H1 (cell line): ENCODE measurements around the gene PPIL6. TPM values are rescaled to one million over a fixed set of nuclear protein-coding genes. Genes with fewer than 3 reads are reported as not detected.

ENCODE experiments used
- CTCF ChIA-PET: fragments of 300-600 bp; sonication (Branson Sonifier 250); formaldehyde crosslinking; loops from one replicate; lab custom pipeline; 2021; ENCODE audit not compliant: partially characterized antibody; lab: Charles Lee
- POLR2A ChIA-PET: fragments of 300-600 bp; sonication (Branson Sonifier 250); formaldehyde crosslinking; loops from one replicate; lab custom pipeline; 2021; ENCODE audit warnings: inconsistent platforms; ENCODE audit not compliant: partially characterized antibody; lab: Charles Lee
- DNase-seq, 2 experiments: peaks; one replicate each; pipeline versions ENCODE4 v3.0.0 to v3.0.0-alpha.2; 2010 to 2022; ENCODE audit warnings: low spot score in 2 of 2, low read depth in 1 of 2, mixed read lengths in 1 of 2
- FAIRE-seq: peaks from 2 replicates; lab custom pipeline; 2011; peaks lifted over from hg19 to GRCh38; lab: Jason Lieb, UNC
- H2AFZ ChIP-seq: 2 replicates; pipeline ENCODE4 v1.8.1; 2012; ENCODE audit warnings: low read length, inconsistent platforms
- H2AK5ac ChIP-seq: 2 replicates; pipeline ENCODE4 v1.6.1; 2013; ENCODE audit warnings: low read depth, low read length
- H2BK120ac ChIP-seq: replicated peaks from 2 replicates; pipeline ENCODE3; 2013; ENCODE audit warnings: low read depth, low read length, inconsistent platforms
- H2BK12ac ChIP-seq: 2 replicates; pipeline ENCODE4 v1.6.1; 2013; ENCODE audit warnings: low read depth, low read length
- H2BK15ac ChIP-seq: 2 replicates; pipeline ENCODE4 v1.6.1; 2013; ENCODE audit warnings: low read length
- H2BK20ac ChIP-seq: 2 replicates; pipeline ENCODE4 v1.6.1; 2013; ENCODE audit warnings: low read length
- H2BK5ac ChIP-seq: 2 replicates; pipeline ENCODE4 v1.6.1; 2013; ENCODE audit warnings: low read depth, low read length
- H3K14ac ChIP-seq: 2 replicates; pipeline ENCODE4 v1.6.1; 2013; ENCODE audit warnings: inconsistent platforms; ENCODE audit not compliant: insufficient read length
- H3K18ac ChIP-seq: 2 replicates; pipeline ENCODE4 v1.6.1; 2013; ENCODE audit warnings: low read length; ENCODE audit errors: extremely low read depth
- H3K23ac ChIP-seq: 2 replicates; pipeline ENCODE4 v1.6.1; 2013; ENCODE audit warnings: inconsistent platforms; ENCODE audit not compliant: insufficient read length
- H3K23me2 ChIP-seq: 2 replicates; pipeline ENCODE4 v1.6.1; 2013; ENCODE audit warnings: low read depth, low read length
- H3K27ac ChIP-seq: 2 replicates; pipeline ENCODE4 v1.6.1; 2011; ENCODE audit warnings: low read depth, low read length, inconsistent platforms
- H3K27me3 ChIP-seq, 4 experiments: replicated peaks in 1 of 4; 1 replicate in 1 of 4; 2 replicates in 3 of 4; pipeline versions ENCODE4 v1.6.1 to v1.8.1; 2011 to 2013; ENCODE audit warnings: low read length in 3 of 4, mild to moderate bottlenecking in 3 of 4, inconsistent platforms in 2 of 4, mixed read lengths in 2 of 4, moderate library complexity in 1 of 4; ENCODE audit not compliant: control insufficient read depth in 3 of 4, insufficient read depth in 3 of 4; ENCODE audit errors: extremely low read depth in 1 of 4
- H3K36me3 ChIP-seq, 4 experiments: 2 replicates each; pipeline versions ENCODE4 v1.6.1 to v1.8.1; 2011 to 2013; ENCODE audit warnings: mild to moderate bottlenecking in 4 of 4, low read length in 3 of 4, moderate library complexity in 2 of 4, control low read depth in 1 of 4, inconsistent platforms in 1 of 4; ENCODE audit not compliant: insufficient read depth in 4 of 4, control insufficient read depth in 2 of 4
- H3K4ac ChIP-seq: replicated peaks from 2 replicates; pipeline ENCODE3; 2013; ENCODE audit warnings: low read length, low read depth, mixed read lengths, inconsistent platforms; ENCODE audit not compliant: insufficient read length
- H3K4me1 ChIP-seq, 4 experiments: replicated peaks in 1 of 4; 1 replicate in 1 of 4; 2 replicates in 3 of 4; pipeline versions ENCODE4 v1.6.1 to v1.8.1; 2011 to 2013; ENCODE audit warnings: low read length in 3 of 4, inconsistent platforms in 2 of 4, mixed read lengths in 1 of 4; ENCODE audit not compliant: insufficient read depth in 4 of 4, control insufficient read depth in 3 of 4
- H3K4me2 ChIP-seq, 2 experiments: 2 replicates each; pipeline versions ENCODE4 v1.6.1 to v1.8.1; 2011 to 2013; ENCODE audit warnings: low read depth in 2 of 2, low read length in 2 of 2, control low read depth in 1 of 2, inconsistent platforms in 1 of 2, mild to moderate bottlenecking in 1 of 2; ENCODE audit not compliant: insufficient read depth in 1 of 2
- H3K4me3 ChIP-seq, 4 experiments: fragments of 200-600, 300-600 bp in 1 of 4; sonication (generic), shearing (Covaris generic), sonication (Bioruptor Twin) in 1 of 4; 2 replicates each; pipeline versions ENCODE4 v1.5.1 to v1.8.1; 2011 to 2016; ENCODE audit warnings: low read length in 4 of 4, low read depth in 3 of 4, control low read depth in 2 of 4, inconsistent platforms in 2 of 4, mild to moderate bottlenecking in 2 of 4, mixed read lengths in 1 of 4, moderate library complexity in 1 of 4; ENCODE audit not compliant: insufficient read depth in 2 of 4; ENCODE audit errors: extremely low read depth in 1 of 4
- H3K56ac ChIP-seq: replicated peaks from 2 replicates; pipeline ENCODE3; 2013; ENCODE audit warnings: low read depth, mild to moderate bottlenecking, mixed read lengths, low read length, inconsistent platforms; ENCODE audit not compliant: insufficient read length
- H3K79me1 ChIP-seq: 2 replicates; pipeline ENCODE4 v1.6.1; 2013; ENCODE audit warnings: low read depth, low read length, control low read depth
- H3K79me2 ChIP-seq, 2 experiments: 2 replicates each; pipeline versions ENCODE4 v1.6.1 to v1.8.1; 2012 to 2013; ENCODE audit warnings: low read length in 2 of 2, mild to moderate bottlenecking in 2 of 2, inconsistent platforms in 1 of 2; ENCODE audit not compliant: insufficient read depth in 2 of 2, control insufficient read depth in 1 of 2
- H3K9ac ChIP-seq, 4 experiments: replicated peaks in 1 of 4; 1 replicate in 1 of 4; 2 replicates in 3 of 4; pipeline versions ENCODE4 v1.6.1 to v1.8.1; 2011 to 2013; ENCODE audit warnings: low read depth in 3 of 4, low read length in 3 of 4, control low read depth in 2 of 4, mild to moderate bottlenecking in 2 of 4, moderate library complexity in 2 of 4, inconsistent platforms in 1 of 4; ENCODE audit errors: extremely low read depth in 1 of 4
- H3K9me3 ChIP-seq, 2 experiments: 2 replicates each; pipeline versions ENCODE4 v1.6.1 to v1.8.1; 2012 to 2013; ENCODE audit warnings: mild to moderate bottlenecking in 2 of 2, moderate library complexity in 2 of 2, control low read depth in 1 of 2, inconsistent platforms in 1 of 2, low read depth in 1 of 2, low read length in 1 of 2, mixed read lengths in 1 of 2; ENCODE audit not compliant: insufficient read depth in 2 of 2
- H4K20me1 ChIP-seq, 2 experiments: replicated peaks in 1 of 2; 2 replicates each; pipeline versions ENCODE3 to v1.8.1; 2011 to 2013; ENCODE audit warnings: inconsistent platforms in 2 of 2, low read length in 2 of 2, mild to moderate bottlenecking in 1 of 2; ENCODE audit not compliant: insufficient read depth in 2 of 2, control insufficient read depth in 1 of 2
- H4K5ac ChIP-seq: 2 replicates; pipeline ENCODE4 v1.6.1; 2013; ENCODE audit warnings: low read length, low read depth, mixed read lengths, inconsistent platforms; ENCODE audit not compliant: insufficient read length
- H4K8ac ChIP-seq: 2 replicates; pipeline ENCODE4 v1.8.0; 2013; ENCODE audit warnings: mild to moderate bottlenecking, moderate library complexity, low read length, inconsistent platforms; ENCODE audit not compliant: insufficient read depth; ENCODE audit errors: extremely low read depth
- H4K91ac ChIP-seq: replicated peaks from 2 replicates; pipeline ENCODE3; 2013; ENCODE audit warnings: low read length, mixed read lengths, inconsistent platforms; ENCODE audit not compliant: insufficient read length
- ASH2L ChIP-seq: fragments of 200-600, 300-600 bp; sonication (generic); IDR thresholded peaks from one replicate; pipeline ENCODE4 v1.7.1; 2017; ENCODE audit warnings: low read length
- CBX5 ChIP-seq: fragments of 300-800, 300-1000 bp; sonication (generic); IDR thresholded peaks from 2 replicates; pipeline ENCODE4 v1.7.1; 2016; ENCODE audit warnings: antibody characterized with exemption, low read length, low read depth
- CBX8 ChIP-seq: fragments of 300-800, 300-1000 bp; sonication (generic); IDR thresholded peaks from 2 replicates; pipeline ENCODE4 v1.7.1; 2016; ENCODE audit warnings: low read depth, low read length, borderline replicate concordance
- CHD1 ChIP-seq: IDR thresholded peaks from 2 replicates; pipeline ENCODE4 v1.6.1; 2012; ENCODE audit warnings: low read depth, low read length, improper control_type of control experiment
- CTBP2 ChIP-seq: IDR thresholded peaks from 2 replicates; pipeline ENCODE4 v1.7.0; 2011; ENCODE audit warnings: borderline replicate concordance, mild to moderate bottlenecking, moderate library complexity, mixed read lengths, low read length; ENCODE audit not compliant: insufficient read depth, insufficient read length
- HDAC6 ChIP-seq: IDR thresholded peaks from one replicate; pipeline ENCODE4 v1.7.1; 2012; ENCODE audit warnings: low read depth, mild to moderate bottlenecking, inconsistent platforms, low read length, moderate library complexity
- JUN ChIP-seq: IDR thresholded peaks from 2 replicates; pipeline ENCODE4 v1.6.1; 2011; ENCODE audit warnings: low read depth, mild to moderate bottlenecking, improper control_type of control experiment, low read length
- POU5F1 ChIP-seq: IDR thresholded peaks from 2 replicates; pipeline ENCODE4 v1.6.1; 2011; ENCODE audit warnings: low read depth, mild to moderate bottlenecking, low read length, moderate library complexity
- RFX5 ChIP-seq: IDR thresholded peaks from 2 replicates; pipeline ENCODE4 v1.6.1; 2011; ENCODE audit warnings: low read depth, low read length, improper control_type of control experiment, borderline replicate concordance
- SIRT6 ChIP-seq: IDR thresholded peaks from one replicate; pipeline ENCODE4 v1.7.1; 2012; ENCODE audit warnings: low read length, inconsistent platforms
- SIX5 ChIP-seq: IDR thresholded peaks from 2 replicates; pipeline ENCODE4 v1.6.1; 2011; ENCODE audit warnings: mild to moderate bottlenecking, low read depth, low read length
- WGBS, 2 experiments: shearing (Covaris generic) in 1 of 2; methylation state at CpG; one replicate each; pipeline versions ENCODE4 v1.1.6 to v1.1.7; 2013 to 2015; ENCODE audit warnings: low lambda C conversion rate in 2 of 2, mixed read lengths in 2 of 2, inconsistent platforms in 1 of 2, low coverage in 1 of 2, missing lambda C conversion rate in 1 of 2; ENCODE audit not compliant: insufficient replicate concordance in 2 of 2, insufficient coverage in 1 of 2, insufficient read length in 1 of 2; ENCODE audit errors: extremely low coverage in 1 of 2, missing lambda C conversion rate in 1 of 2; 5-methylcytosine and 5-hydroxymethylcytosine counted together
- polyA plus RNA-seq, 7 experiments: library from polyadenylated mRNA; depleted of rRNA in 3 of 7; stranded (reverse) in 5 of 7; unstranded in 2 of 7; fragments of >200 nt in 5 of 7; fragments of 200-250 nt in 2 of 7; gene quantifications; 1 replicate in 5 of 7; 2 replicates in 1 of 7; 4 replicates in 1 of 7; pipeline versions ENCODE4 v1.2.1 to v1.2.3, GENCODE V29; 2011 to 2013; ENCODE audit warnings: missing spikeins in 2 of 7, mixed read lengths in 2 of 7
- total RNA-seq: library from RNA; stranded (reverse); fragmentation: NEBNext Ultra II Directional; extraction: Animal tissue kit (Norgen Biotek cat#: 25700); gene quantifications from 2 replicates; pipeline ENCODE4 v1.2.1, GENCODE V29; 2021
- TF ChIP-seq, protein P1 (sequence below): IDR thresholded peaks from 2 replicates; pipeline ENCODE4 v1.6.1; 2012; ENCODE audit warnings: low read length, inconsistent platforms

Gene PPIL6
- total and polyA plus RNA-seq, 2 of the 8 experiments (the other 6 are each of a cell fraction or from before 2014, with no cell fraction given), result 0.42 to 1.3 TPM

- ChIA-PET POLR2A (interaction anchor here (1.0 to 3.1 kb wide), 3 partner anchors 13 to 98 kb away, joined by 3 to 12 read pairs (median 4); no protein-coding TSS in a partner anchor), CTCF (interaction anchor here (0.7 to 1.3 kb wide), 5 partner anchors 25 to 39 kb away, joined by 3 read pairs; no protein-coding TSS in a partner anchor)
- no peak overlapping the region for H3K4ac ChIP-seq
- no peak overlapping the region for H4K91ac ChIP-seq
- no peaks in the 10 kb centered on the region for H4K20me1 ChIP-seq
- no peak overlapping the region for H4K8ac ChIP-seq
- H3K4me1 ChIP-seq, result no peaks in the 10 kb centered on the region
- no peak overlapping the region for H2BK20ac ChIP-seq
- H2BK15ac ChIP-seq, result no peak overlapping the region
- H3K9me3 ChIP-seq, result no peaks in the 10 kb centered on the region
- H3K18ac ChIP-seq, result no peak overlapping the region
- H3K36me3 ChIP-seq, result no peaks in the 10 kb centered on the region
- H3K4me3 ChIP-seq, result no peak overlapping the region
- no peak overlapping the region for H3K23ac ChIP-seq
- H3K27me3 ChIP-seq, result no peaks in the 10 kb centered on the region
- no peak overlapping the region for H3K27ac ChIP-seq
- no peak overlapping the region for H2BK120ac ChIP-seq
- H2AK5ac ChIP-seq, result no peak overlapping the region
- H3K56ac ChIP-seq, result no peak overlapping the region
- H3K79me2 ChIP-seq, result no peaks in the 10 kb centered on the region
- no peak overlapping the region for H4K5ac ChIP-seq
- FAIRE-seq (no peak), DNase-seq (peak in 1 of 2 experiments; percentile 28)
- no peaks in the 10 kb centered on the region for H3K23me2 ChIP-seq
- no peak overlapping the region for H2AFZ ChIP-seq
- no peak overlapping the region for H3K4me2 ChIP-seq
- no peak overlapping the region for H2BK5ac ChIP-seq
- 88% methylated on average over 3 of the region's 3 CpGs; no CpG with 5 or more reads in 1 of the 2 experiments for WGBS, 2 experiments
- H2BK12ac ChIP-seq, result no peak overlapping the region
- H3K9ac ChIP-seq, result no peak overlapping the region
- H3K14ac ChIP-seq, result no peak overlapping the region
- H3K79me1 ChIP-seq, result no peaks in the 10 kb centered on the region
- TF ChIP-seq CHD1 (no peak), HDAC6 (no peak), SIRT6 (no peak), JUN (no peak), RFX5 (no peak), CBX8 (no peak), SIX5 (no peak), CTBP2 (no peak), CBX5 (no peak), POU5F1 (no peak), ASH2L (no peak)
- TF ChIP-seq, protein P1, sequence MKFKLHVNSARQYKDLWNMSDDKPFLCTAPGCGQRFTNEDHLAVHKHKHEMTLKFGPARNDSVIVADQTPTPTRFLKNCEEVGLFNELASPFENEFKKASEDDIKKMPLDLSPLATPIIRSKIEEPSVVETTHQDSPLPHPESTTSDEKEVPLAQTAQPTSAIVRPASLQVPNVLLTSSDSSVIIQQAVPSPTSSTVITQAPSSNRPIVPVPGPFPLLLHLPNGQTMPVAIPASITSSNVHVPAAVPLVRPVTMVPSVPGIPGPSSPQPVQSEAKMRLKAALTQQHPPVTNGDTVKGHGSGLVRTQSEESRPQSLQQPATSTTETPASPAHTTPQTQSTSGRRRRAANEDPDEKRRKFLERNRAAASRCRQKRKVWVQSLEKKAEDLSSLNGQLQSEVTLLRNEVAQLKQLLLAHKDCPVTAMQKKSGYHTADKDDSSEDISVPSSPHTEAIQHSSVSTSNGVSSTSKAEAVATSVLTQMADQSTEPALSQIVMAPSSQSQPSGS, result no peak
Measured at GRCh38 chr6:109349419-109349987, 90.9 kb downstream of the PPIL6 start.
